ENCODE data around the gene PCP2. TPM values are rescaled to one million over a fixed set of nuclear protein-coding genes. Genes with fewer than 3 reads are reported as not detected.

The PCP2 gene
- total RNA-seq, 1 experiment from 2014 or later: not detected

DNA sequence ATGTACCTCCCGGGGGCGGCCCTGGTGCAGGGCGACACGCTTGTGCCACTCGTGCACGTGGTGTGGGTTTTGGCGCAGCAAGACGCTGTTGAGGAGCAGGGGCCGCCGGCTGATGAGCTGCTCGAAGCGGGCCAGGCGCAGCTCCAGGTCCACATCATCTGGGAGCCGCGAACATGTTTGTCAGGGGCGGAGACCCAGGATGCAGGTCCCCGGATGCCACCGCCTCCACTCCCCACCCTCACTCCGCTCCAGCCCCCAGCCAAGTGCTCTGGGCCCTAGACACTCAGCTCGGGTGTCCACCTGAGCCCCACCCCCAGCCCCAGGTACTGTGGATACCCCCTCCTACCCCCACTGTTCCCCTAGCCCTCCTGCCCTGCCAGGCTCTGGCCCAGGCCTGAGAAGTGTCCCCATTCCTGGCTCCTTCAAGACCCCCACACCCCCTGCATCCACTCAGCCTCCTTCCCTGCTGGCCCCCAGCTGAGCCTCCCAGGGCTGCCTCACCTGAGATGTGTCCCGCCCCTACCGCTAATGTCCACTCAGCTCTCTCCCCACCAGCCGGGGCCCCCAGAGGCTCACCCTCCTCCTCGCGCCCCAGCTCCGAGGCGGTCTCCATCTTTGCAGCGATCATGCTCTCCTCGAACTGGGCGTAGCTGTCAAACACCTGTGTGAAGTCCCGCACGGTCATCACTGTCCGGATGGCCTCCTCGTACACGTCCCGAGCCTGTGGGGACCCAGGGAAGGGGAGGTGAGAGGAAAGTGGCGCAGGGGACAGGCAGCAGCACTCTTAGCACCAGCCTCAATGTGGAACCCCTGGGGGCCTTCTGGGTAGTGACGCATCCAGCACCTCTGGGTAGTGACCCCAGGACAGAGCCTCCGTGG is 9.6 kb downstream of the PCP2 start:
- peaks cover 3% of the 10 kb centered on the region; the same call in 1 of the 2 replicates for H3K36me3 ChIP-seq (ENCODE audit: control insufficient read depth, insufficient read depth, low read length)
- ATAC-seq (no peak), DNase-seq (ENCODE audit: low read depth, low spot score) (no peak)
- ChIA-PET CTCF (no interaction called here), POLR2A (no interaction called here)
- H3K27ac ChIP-seq (ENCODE audit: low read length): no peak overlapping the region
- BruUV-seq (replicated peaks): no TSS peak
- H3K9me3 ChIP-seq (ENCODE audit: control insufficient read depth, insufficient read depth, low read depth, low read length): no peaks in the 10 kb centered on the region
- no peaks in the 10 kb centered on the region for H3K27me3 ChIP-seq (ENCODE audit: control insufficient read depth, insufficient read depth, low read length)
- no peak overlapping the region for H3K4me3 ChIP-seq (ENCODE audit: low read depth in 2 of 2, low read length in 2 of 2)
- TF ChIP-seq, protein P1, sequence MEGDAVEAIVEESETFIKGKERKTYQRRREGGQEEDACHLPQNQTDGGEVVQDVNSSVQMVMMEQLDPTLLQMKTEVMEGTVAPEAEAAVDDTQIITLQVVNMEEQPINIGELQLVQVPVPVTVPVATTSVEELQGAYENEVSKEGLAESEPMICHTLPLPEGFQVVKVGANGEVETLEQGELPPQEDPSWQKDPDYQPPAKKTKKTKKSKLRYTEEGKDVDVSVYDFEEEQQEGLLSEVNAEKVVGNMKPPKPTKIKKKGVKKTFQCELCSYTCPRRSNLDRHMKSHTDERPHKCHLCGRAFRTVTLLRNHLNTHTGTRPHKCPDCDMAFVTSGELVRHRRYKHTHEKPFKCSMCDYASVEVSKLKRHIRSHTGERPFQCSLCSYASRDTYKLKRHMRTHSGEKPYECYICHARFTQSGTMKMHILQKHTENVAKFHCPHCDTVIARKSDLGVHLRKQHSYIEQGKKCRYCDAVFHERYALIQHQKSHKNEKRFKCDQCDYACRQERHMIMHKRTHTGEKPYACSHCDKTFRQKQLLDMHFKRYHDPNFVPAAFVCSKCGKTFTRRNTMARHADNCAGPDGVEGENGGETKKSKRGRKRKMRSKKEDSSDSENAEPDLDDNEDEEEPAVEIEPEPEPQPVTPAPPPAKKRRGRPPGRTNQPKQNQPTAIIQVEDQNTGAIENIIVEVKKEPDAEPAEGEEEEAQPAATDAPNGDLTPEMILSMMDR (IDR thresholded peaks at IDR 0.05): no peak
- no peak for TF ChIP-seq POLR2AphosphoS5 (IDR thresholded peaks at IDR 0.05; ENCODE audit: low read depth, low read length)
- no peak for TF ChIP-seq TCF7L2 (IDR thresholded peaks at IDR 0.05; ENCODE audit: low read depth, low read length)
- no peak for TF ChIP-seq SIN3A (IDR thresholded peaks at IDR 0.05; ENCODE audit: borderline replicate concordance, insufficient read depth, low read depth, low read length)
- TF ChIP-seq, protein P2, sequence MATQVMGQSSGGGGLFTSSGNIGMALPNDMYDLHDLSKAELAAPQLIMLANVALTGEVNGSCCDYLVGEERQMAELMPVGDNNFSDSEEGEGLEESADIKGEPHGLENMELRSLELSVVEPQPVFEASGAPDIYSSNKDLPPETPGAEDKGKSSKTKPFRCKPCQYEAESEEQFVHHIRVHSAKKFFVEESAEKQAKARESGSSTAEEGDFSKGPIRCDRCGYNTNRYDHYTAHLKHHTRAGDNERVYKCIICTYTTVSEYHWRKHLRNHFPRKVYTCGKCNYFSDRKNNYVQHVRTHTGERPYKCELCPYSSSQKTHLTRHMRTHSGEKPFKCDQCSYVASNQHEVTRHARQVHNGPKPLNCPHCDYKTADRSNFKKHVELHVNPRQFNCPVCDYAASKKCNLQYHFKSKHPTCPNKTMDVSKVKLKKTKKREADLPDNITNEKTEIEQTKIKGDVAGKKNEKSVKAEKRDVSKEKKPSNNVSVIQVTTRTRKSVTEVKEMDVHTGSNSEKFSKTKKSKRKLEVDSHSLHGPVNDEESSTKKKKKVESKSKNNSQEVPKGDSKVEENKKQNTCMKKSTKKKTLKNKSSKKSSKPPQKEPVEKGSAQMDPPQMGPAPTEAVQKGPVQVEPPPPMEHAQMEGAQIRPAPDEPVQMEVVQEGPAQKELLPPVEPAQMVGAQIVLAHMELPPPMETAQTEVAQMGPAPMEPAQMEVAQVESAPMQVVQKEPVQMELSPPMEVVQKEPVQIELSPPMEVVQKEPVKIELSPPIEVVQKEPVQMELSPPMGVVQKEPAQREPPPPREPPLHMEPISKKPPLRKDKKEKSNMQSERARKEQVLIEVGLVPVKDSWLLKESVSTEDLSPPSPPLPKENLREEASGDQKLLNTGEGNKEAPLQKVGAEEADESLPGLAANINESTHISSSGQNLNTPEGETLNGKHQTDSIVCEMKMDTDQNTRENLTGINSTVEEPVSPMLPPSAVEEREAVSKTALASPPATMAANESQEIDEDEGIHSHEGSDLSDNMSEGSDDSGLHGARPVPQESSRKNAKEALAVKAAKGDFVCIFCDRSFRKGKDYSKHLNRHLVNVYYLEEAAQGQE (IDR thresholded peaks at IDR 0.05; ENCODE audit: insufficient read depth in 1 of 2, low read depth in 2 of 2, low read length in 1 of 2): no peak
- intact Hi-C loops (cut with micrococcal nuclease; ENCODE audit: unreplicated experiment): no loop called here
- H3K4me1 ChIP-seq (ENCODE audit: control insufficient read depth, insufficient read depth, low read length): peaks cover 4% of the 10 kb centered on the region; the same call in 1 of the 2 replicates
- in situ Hi-C loops (cut with HindIII; ENCODE audit: low pct_unique_long_range_greater_than_20kb, low sequenced_read_pairs): no loop called here

DNA sequence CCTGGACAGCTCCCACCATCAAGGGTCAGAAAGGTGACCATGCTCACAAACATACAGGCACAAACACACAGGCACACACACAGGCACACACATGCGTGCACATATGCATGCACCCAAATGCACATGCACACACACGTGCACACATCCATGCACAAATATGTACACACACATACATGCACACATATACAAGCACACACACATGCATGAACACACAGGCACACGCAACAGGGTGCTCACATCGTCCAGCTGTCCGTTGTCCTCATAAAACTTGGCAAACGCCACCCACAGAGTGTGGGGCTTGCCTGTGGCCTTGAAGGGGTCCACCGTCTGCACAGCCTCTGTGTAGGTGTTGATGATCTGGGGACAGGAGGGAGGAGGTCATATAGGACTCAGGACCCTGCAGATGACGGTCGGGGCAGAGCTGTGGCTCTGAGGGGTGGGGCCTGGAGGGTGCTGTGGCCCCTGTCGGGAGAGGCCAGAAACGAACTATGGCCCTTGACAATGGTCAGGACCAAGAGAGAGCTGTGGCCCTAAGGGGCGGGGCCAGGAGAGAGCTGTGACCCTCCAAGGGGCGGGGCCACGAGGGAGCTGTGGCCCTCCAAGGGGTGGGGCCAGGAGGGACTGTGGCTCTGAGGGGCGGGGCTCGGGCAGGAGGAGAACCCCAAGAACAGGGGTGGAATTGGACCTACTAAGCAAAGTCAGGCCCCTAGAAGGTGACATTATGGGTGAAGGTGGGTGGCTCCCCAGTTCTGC is 10.4 kb downstream of the PCP2 start:
- no peak overlapping the region for H3K27ac ChIP-seq (ENCODE audit: low read length)
- H3K4me3 ChIP-seq (ENCODE audit: low read depth in 2 of 2, low read length in 2 of 2): no peak overlapping the region
- TF ChIP-seq SIN3A (IDR thresholded peaks at IDR 0.05; ENCODE audit: borderline replicate concordance, insufficient read depth, low read depth, low read length) (no peak), POLR2AphosphoS5 (IDR thresholded peaks at IDR 0.05; ENCODE audit: low read depth, low read length) (no peak), TCF7L2 (IDR thresholded peaks at IDR 0.05; ENCODE audit: low read depth, low read length) (no peak)
- TF ChIP-seq, protein P2 (IDR thresholded peaks at IDR 0.05; ENCODE audit: insufficient read depth in 1 of 2, low read depth in 2 of 2, low read length in 1 of 2): no peak
- TF ChIP-seq, protein P1 (IDR thresholded peaks at IDR 0.05): no peak
- peaks cover 1% of the 10 kb centered on the region; the same call in 1 of the 2 replicates for H3K4me1 ChIP-seq (ENCODE audit: control insufficient read depth, insufficient read depth, low read length)
- H3K36me3 ChIP-seq (ENCODE audit: control insufficient read depth, insufficient read depth, low read length): no peaks in the 10 kb centered on the region
- H3K9me3 ChIP-seq (ENCODE audit: control insufficient read depth, insufficient read depth, low read depth, low read length): no peaks in the 10 kb centered on the region
- no TSS peak for BruUV-seq (replicated peaks)
- no peaks in the 10 kb centered on the region for H3K27me3 ChIP-seq (ENCODE audit: control insufficient read depth, insufficient read depth, low read length)
- CTCF ChIA-PET: no interaction called here
- DNase-seq (ENCODE audit: low read depth, low spot score) (no peak), ATAC-seq (peak; percentile 46; the same call in 1 of the 2 replicates)
- POLR2A ChIA-PET: no interaction called here
- intact Hi-C loops (cut with micrococcal nuclease; ENCODE audit: unreplicated experiment) (no loop called here), in situ Hi-C loops (cut with HindIII; ENCODE audit: low pct_unique_long_range_greater_than_20kb, low sequenced_read_pairs) (no loop called here)
